NCI-H2171 treated with DMSO at 0.1 percent for 48 hours (cell line): ENCODE data around the gene COL26A1.
A peak's percentile ranks its signal among the peaks of the same experiment; 100 is the strongest.
"Not testable (repeated sequence)": the region's sequence is repeated elsewhere in the genome, so short reads cannot be mapped to it uniquely, and the experiment has no call there.

Source experiments
- DNase-seq: peaks from one replicate; lab custom pipeline; 2025; lab: John Stamatoyannopoulos, UW

The COL26A1 gene

DNA sequence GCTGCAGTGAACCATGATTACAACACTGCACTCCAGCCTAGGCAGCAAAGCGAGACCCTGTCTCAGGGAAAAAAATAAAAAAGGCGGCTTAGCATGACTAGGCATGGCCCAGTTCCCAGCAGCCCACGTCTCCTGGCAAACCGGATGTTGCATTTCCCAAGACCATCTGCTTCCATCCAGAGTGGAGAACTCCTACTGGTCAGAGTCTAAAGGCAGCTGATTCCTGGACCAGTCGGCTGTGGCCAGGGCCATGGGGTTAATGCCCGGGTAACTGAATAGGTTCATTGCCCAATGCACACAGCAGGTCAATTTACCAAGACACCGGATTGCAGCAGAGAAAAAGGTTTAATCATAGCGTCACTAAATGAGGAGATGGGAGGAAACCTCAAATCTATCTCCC is 133.3 kb downstream of the COL26A1 start:
- peak; percentile 8 for DNase-seq

DNA sequence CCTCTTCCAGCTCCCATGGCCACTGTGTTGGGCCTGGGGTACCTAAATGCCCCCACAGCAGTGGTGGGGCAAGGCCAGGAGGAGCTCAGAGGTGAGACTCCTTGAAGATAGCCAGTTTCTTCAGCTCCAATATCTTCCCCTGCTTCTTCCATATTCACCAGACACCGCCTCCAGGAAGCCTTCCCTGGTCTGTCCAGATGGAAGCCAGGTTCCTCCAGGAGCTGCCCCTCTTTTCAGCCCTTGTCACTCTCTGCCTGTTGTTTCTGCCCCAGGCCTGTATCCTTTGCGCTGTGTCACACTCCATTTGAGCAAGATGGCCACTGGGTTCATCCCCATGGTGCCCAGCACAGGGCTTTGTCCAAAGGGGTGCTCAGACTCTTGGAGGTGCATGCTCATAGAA is 138.7 kb downstream of the COL26A1 start:
- DNase-seq = no peak

DNA sequence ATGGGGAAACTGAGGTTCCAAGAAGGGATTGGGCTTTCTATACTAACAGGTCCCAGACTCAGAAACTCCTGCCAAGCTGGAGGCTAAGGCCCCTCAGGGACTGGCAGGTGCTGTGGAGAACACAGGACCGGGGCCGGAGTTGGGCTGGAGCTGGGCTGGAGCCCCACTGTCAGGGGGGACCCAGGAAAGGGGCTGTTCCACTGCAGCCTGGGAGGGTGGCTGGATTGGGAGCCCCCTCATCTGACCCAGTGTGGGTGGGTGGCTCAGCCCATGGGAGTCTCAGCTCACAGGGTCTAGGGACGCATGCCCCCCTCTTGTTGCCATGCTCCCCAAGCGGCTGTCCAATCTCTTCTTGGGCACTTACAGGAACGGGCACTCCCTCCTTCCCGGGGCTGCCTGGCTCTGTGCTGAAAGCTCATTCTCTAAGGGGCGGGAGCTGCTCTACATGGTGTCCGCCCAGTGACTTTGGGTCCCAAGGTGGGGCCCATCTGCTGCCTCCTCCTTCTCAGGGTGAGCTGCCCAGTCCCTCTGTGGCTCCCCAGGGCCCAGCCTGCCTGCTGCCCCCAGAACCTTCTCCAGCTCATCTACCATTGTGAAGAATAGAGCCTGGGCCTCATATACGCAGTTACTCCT is 139.9 kb downstream of the COL26A1 start:
- no peak for DNase-seq

GRCh38 chr7:101505510-101505909 is 142.8 kb downstream of the COL26A1 start:
- not testable (repeated sequence) for DNase-seq

- no peak for DNase-seq
These were observed 143.9 kb downstream of the COL26A1 start for GRCh38 chr7:101506531-101506930.

- DNase-seq = no peak
These were observed 144.7 kb downstream of the COL26A1 start for GRCh38 chr7:101507327-101507726.

- DNase-seq = peak; percentile 85
These were observed 145.1 kb downstream of the COL26A1 start for GRCh38 chr7:101507791-101508252.

DNA sequence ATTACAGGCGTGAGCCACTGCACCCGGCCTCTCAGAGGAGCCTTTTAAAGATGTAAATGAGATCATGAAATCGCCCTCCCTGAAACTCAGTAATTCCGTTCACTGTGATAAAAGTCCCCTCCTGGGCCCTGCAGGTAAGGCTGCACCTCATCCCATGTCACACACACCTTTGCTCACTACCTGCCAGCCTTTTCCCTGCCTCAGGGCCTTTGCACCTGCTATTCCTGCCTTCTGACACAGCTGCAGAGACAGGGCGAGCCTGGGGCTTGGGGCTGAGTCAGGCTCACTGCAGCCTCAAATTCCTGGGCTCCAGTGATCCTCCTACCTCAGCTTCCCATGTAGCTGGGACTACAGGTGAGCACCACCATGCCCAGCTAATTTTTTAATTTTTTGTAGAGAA is 147.6 kb downstream of the COL26A1 start:
- no peak for DNase-seq

GRCh38 chr7:101511965-101512364 is 149.3 kb downstream of the COL26A1 start:
- no peak for DNase-seq

- peak; percentile 82 for DNase-seq
These were observed 154.2 kb downstream of the COL26A1 start for GRCh38 chr7:101516851-101517250.

DNA sequence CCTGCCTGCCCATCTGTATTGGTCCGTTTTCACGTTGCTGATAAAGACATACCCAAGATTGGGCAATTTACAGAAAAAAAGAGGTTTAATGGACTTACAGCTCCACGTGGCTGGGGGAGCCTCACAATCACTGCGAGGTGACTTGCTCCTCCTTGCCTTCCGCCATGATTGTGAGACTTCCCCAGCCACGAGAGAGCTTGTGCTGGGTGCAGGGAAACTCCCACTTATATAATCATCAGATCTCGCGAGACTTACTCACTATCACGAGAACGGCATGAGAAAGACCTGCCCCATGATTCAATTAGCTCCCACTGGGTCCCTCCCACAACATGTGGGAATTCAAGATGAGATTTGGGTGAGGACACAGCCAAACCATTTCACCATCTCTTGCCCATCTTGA is 154.6 kb downstream of the COL26A1 start:
- DNase-seq = peak; percentile 68

DNA sequence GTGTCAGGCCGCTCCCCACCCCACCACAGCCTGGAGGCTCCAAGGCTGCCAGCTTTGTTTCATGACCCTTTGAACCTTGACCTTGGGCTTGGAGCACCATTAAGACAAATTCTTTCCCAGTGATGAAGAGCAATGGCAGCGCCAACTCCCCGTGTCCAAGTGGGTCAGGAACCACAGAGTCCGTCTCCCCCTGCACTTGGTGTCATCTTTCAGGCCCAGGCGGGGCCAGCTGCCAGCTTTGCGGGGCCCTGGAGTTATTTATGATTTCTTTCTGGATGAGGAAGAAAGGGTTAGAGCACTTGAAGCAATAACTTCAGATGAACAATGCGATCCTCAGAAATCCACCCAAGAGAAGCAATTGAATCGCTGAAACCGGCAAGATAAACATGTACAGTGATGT is 155.7 kb downstream of the COL26A1 start:
- no peak for DNase-seq

GRCh38 chr7:101519324-101520023 is 156.8 kb downstream of the COL26A1 start:
- DNase-seq = peak; percentile 93

GRCh38 chr7:101521430-101521925 is 158.8 kb downstream of the COL26A1 start:
- no peak for DNase-seq

GRCh38 chr7:101522021-101522420 is 159.3 kb downstream of the COL26A1 start:
- DNase-seq = no peak

DNA sequence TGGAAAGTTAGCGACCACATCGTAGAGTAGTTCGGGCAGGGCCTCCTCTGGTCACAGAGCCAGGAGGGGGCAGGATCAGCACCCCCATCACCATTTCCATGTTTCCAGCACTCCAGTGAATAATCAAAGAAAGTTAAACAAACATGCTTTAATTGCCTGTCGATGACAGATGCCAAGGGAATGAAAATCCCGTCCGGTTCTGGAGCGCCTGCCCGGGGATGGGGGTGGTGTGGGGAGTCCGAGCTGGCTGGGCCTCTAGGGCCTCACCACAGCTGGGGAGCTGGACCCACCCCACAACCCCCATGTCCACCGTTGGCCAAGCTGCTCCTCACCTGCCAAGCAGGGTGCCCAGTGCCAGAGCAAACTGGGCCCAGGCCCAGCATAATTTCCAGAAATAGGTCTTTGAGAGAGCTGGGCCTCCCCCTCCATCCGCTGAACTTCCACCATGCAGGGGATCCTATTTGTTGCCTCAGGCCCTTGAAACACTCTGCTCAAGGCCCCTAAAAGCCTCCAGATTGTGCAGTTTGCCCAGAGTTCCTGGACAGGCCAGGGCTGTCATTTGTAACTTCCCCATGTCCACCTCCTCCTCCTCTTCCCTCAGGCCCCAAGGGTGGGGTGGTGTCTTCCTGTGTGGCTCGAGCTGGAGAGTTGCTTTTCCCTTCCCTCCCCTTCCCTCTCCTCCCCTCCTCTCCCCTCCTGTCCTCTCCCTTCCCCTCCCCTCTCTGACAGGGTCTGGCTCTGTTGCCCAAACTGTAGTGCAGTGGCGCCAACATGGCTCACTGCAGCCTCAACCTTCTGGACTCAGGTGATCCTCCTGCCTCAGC is 165.4 kb downstream of the COL26A1 start:
- no peak for DNase-seq

DNA sequence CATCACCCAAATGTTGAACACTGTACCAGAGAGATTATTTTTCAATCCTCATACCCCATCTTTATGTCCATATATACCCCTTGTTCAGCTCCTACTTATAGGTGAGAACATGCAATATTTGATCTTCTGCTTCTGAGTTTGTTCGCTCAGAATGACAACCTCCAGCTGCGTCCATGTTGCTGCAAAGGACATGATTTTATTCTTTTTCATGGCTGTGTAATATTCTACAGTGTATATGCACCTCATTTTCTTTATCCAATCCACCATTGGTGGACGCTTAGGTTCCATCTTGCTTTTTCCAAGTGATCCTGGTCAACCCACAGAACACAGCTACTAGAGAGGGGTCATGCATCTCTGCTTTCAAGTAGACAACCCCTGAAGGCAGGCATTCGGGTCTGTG is 166.9 kb downstream of the COL26A1 start:
- DNase-seq = no peak

- peak; percentile 22 for DNase-seq
These were observed 169.2 kb downstream of the COL26A1 start for GRCh38 chr7:101531726-101532357.

GRCh38 chr7:101532400-101533102 is 169.9 kb downstream of the COL26A1 start:
- no peak for DNase-seq

- DNase-seq = no peak
These were observed 170.4 kb downstream of the COL26A1 start for GRCh38 chr7:101533103-101533465.

GRCh38 chr7:101534015-101534803 is 171.5 kb downstream of the COL26A1 start:
- no peak for DNase-seq
